TTC549 (cell line): ENCODE measurements around the gene CRB3.
A peak's percentile ranks its signal among the peaks of the same experiment; 100 is the strongest.

Source experiments
- FAIRE-seq: peaks from 2 replicates; lab custom pipeline; 2012; peaks lifted over from hg19 to GRCh38; lab: Jason Lieb, UNC

The CRB3 gene

DNA sequence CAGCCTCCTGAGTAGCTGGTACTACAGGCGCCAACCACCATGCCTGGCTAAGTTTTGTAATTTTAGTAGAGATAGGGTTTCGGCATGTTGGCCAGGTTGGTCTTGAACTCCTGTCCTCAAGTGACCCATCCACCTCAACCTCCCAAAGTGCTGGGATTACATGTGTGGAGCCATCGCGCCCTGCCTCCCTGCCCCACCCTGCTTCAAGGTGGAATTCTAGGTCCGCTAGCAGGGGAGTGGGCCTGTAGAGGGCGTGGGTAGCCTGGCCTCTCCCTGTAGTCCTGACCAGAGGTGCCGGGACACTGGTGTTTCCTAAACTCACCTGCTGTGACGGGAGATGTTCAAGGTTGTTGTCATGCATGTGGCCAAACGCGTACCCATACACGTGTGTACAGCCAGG is 30.9 kb upstream of the CRB3 start:
- no peak for FAIRE-seq

DNA sequence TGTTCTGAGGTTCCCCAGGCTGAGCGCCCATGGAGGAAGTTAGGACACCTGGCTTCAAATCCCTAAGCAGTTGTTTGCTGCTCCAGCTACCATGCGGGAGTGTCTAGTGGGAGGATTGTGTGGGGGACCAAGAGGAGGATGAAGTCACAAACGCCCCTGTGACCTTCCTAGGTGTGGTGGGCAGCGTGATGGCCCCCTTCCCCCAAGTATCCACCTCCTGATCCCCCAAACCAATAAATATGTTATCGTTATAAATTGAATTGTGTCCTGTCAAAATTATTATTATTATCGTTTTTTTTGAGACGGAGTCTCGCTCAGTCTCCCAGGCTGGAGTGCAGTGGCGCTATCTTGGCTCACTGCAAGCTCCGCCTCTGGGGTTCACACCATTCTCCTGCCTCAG is 30.4 kb upstream of the CRB3 start, which contains the start of gene SLC25A41:
TSS of gene SLC25A41 (minus strand) at position 101 of the 400 bp plus-strand sequence. CDS start at position 31, 70 bp downstream.
- FAIRE-seq = no peak

GRCh38 chr19:6439743-6440142 is 24.3 kb upstream of the CRB3 start:
- FAIRE-seq = no peak

DNA sequence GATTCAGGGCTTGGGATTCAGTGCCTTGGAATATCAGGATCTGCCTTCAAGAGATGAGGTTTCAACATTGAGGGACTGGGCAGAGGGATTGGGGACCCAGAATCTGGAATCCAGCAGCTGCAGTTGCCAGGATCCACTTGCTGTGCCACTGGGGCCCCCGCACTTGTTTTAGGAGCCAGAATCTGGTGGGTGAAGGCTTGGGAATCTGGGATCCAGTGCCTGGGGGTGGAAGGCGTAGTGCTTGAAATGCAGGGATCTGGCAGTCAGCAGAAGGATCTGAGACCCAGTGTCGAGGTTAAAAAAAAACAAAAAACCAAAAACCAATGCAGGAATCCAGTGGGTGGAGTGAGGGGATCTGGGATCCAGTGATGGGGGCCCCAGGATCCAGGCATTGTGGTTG is 23.2 kb upstream of the CRB3 start:
- FAIRE-seq = no peak

DNA sequence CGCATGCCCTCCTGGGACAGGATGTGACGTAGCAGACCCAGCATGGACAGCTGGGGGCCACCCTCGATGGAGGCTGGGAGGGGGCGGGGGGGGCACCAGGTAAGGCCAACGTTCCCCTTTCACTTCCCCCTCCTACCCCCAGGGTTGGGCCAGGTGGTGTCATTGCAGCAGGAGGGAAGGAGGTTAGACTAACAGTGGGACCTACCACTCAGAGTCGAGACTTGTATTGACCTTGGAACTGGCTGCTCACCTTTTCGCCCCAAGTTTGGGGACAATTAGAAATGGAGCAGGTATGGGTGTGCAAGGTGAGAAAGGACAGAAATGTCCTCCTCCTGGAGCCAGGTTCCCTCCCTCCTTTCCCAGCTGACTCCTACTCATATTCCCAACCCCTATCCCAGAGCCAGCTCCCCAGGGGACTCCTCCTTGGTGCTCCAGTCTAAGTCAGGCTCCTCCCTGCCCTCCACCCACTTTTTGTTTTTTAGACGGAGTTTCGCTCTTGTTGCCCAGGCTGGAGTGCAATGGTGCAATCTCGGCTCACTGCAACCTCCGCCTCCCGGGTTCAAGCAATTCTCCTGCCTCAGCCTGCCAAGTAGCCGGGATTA is 21.9 kb upstream of the CRB3 start:
- FAIRE-seq = no peak

DNA sequence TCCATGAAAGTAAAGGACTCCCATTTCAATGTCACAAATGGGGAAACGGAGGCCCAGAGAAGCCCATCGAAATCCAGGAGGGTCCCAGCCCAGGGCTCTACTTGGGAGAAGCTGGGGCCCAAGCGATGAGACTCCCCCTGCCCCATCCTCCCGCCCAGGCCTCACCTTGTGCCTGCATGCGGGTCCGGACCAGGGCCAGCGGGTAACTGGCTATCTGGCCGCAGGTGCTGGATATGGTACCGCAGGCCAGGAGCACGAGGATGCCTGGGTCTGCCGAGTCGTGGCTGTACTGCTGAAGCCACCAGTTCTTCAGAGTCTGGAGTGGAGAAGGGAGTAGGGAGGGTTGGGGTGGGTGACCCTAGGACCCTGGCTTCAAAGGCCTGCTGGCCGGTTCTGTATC is 20.1 kb upstream of the CRB3 start:
- FAIRE-seq = no peak

- FAIRE-seq = no peak
Measured at GRCh38 chr19:6446452-6446851, 17.6 kb upstream of the CRB3 start.

GRCh38 chr19:6448045-6448444 is 16.0 kb upstream of the CRB3 start:
- FAIRE-seq = no peak

DNA sequence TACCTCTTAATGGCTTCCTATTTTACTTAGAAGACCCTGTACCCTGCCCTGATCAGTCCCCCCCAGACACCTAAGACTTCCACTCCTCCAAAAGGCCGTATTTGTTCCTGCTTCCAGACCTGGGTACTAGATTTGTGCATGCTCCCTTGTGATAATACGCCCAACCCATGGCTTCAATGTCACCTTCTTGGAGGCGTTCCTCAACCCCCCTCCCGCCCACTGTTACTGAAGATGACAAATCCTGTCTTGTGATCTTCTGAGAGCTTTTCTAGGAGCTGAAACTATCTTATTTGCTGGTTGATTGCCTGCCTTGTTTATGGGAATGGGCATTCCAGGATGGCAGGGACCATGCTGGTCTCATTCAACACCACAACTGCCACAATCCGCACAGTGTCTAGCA is 13.9 kb upstream of the CRB3 start:
- no peak for FAIRE-seq

DNA sequence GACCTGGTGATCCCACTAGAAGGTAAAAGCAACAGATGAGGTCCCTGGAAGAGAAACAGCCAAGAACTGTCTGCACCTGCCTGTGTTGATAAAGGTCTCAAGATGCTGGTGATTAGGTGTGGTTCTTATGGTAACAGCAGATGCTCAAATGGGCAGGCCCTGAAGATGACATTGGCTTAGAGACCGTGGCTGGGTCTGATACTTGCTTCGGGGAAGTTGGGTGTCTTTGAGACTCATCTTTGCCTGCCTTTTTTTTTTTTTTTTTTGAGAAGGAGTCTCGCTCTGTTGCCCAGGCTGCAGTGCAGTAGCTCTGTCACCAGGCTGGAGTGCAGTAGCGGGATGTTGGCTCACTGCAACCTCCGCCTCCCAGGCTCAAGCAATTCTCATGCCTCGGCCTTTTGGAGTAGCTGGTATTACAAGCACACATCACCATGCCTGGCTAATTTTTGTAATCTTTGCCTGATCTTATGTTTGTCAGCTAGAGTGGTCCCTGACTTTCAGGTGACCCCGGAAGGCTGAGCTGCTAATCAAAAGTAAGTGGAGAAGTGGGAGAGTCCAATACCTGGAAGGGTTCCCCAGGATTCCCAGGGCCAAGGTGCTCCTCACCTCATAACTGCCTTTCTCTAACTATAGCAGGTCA is 12.4 kb upstream of the CRB3 start:
- FAIRE-seq = no peak

DNA sequence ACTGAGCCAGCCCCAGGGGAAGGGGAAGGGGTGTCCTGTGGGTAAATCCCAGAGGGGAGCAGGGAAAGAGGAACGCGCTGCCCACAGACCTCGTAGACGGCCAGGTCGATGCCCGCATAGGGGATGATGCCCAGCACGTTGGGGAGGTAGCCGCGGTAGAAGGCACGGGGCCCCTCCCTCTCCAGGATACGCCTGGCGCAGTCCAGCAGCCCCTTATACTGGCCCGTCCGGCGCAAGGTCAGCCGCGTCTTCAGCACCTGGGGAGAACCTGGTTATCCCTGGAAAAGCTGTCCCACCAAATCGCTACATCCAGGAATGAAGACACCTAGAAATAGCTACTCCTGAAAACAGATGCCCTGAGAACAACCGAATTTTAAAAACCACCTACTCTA is 11.9 kb upstream of the CRB3 start:
- no peak for FAIRE-seq

DNA sequence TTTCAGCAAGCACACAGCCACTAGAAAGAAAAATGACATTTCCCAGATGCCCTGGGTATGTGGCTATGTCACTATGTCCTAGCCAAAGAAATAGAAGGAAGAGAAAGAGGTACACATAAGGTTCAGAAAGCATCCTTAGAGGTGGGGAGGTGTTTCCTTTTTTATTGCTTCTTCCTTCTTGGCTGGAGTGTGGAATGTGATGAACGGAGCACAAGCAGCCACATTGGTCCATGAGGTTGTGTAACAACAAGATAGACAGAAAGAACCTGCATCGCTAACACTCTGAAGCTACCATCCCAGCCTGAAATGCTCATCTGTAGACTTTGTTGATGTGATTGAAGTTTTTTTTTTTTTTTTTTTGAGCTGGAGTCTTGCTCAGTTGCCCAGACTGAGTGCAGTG is 11.2 kb upstream of the CRB3 start:
- no peak for FAIRE-seq

GRCh38 chr19:6453951-6454565 is 10.0 kb upstream of the CRB3 start:
- no peak for FAIRE-seq

- no peak for FAIRE-seq
Measured at GRCh38 chr19:6455924-6456323, 8.1 kb upstream of the CRB3 start.

GRCh38 chr19:6457958-6458694 is 5.9 kb upstream of the CRB3 start:
- no peak for FAIRE-seq

DNA sequence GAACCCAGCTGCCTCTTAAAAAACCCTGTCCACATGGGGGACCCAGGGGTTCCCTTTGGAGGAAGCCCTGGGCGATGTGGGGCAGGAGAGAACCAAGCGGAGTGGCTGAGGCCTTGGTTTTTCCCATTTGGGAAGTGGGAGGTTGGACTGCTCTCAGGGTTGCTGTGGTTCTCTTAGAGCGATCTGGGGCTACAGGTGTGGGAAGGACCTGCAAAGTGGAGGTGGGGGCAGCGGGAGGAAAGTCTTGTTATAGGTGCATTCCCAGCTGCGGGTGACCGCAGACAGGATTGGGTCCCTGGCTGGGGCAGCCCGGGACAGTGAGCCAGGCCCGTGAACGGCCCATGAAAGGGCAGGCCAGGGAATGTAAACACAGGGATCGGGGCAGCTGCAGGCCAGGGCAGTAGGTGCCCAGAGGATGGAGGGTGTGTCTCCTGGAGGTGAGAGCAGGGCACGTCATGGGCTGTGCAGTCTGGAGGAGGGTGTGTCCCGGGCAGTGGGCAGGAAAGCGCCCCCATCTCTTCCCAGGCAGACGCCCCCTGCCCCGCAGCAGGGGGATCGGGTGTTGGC is 5.3 kb upstream of the CRB3 start:
- no peak for FAIRE-seq

DNA sequence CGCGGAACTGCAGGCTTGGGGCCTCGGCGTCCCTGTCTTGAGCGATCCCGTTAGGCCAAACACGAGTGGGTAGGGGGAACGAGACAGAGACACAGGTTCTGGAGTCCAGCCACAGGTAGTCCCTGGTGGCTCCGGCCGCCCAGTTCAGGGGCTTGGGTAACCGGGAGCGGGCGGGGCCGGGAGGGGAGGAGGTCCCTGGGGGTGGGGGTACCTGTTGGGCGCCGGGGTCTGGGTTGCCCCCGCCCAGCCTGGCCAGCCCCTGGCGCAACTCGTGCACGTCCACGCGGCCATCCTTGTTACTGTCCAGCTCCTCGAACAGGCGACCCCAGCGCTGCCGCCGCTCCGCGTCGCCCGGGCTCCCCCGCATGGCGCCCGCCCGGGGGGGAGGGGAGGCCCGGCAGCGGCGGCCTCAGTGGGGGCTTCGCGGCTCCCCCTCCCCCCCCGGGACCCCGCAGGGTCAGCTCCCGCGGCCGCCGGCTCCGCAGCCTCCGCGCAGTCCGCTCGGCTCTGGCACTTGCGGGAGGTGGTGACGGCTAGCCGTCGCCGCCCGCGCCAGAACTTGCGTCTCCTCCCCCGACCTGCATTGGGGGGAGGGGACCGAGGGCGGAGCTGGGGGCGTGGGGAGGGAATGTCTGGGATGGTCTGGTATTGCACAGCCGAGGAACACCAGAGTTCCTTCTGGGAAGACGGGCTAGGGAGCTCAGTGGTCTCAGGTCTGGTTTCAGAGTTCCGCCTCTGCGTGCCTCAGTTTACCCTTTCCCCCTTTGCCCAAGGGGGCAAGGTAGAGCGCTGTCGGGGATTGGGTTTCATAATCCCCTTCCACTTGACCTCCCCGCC is 4.6 kb upstream of the CRB3 start, which contains the start of gene SLC25A23:
TSS of gene SLC25A23 (minus strand) at position 531 of the 837 bp plus-strand sequence. CDS start at position 367, 164 bp downstream.
- FAIRE-seq = no peak

DNA sequence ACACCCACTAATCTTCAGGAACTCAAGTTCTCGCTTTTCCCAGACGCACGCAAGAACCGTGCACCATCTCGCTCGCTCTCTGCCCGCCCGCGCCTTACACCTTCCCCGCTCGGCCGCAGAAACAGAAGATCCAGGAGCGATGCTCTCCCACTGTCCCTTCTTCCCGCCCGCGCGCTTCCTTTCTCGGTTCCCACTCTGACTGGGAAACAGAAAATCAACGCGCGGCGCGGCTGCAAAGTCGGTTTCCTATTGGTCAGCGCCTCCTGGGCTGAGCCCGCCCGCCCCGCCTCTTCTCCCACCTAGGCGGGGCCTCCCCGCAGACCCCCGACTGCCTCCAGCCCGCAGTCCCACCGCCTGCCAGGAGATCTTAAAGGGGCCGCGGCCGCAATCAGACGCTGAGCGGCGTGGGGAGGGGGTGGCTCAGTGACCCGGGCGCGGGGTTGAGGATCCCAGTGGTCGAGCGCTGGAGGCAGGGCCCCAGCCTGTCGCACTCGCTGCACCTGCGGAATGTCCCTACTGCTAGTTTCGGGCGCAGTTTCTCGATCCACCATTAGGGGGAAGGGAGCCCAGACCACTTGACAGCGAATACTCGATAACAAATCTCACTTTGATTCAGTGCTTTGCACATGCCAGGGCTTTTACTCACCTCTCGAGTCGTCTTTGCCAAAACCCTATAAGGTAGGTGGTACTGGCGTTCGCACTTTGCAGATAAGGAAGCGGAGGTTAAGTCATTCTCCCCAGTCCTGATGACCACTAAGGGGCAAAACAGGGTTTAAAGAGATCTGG is 3.8 kb upstream of the CRB3 start:
- peak; percentile 90 for FAIRE-seq

DNA sequence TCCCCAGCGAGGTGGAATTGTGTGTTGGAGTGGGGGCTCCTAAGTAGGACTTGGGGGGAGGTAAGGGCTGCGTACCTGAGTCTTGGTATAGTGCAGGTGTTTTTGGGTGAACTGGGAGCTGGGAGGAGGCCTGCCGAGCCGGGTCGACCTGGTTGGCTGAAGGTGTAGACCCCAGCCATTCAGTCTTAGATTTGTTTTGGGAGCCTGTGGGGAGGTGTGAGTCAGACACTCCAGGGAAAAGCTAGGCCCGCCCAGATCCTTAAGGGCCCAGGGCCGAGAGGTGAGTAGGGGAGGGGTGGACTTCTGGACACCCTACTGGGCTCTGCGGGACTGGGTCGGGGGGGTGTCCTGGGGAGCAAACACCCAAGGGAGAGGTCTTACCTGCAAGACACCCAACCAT is 935 bp downstream of the CRB3 start:
- no peak for FAIRE-seq

- FAIRE-seq = no peak
Measured at GRCh38 chr19:6465663-6466062, 1.6 kb downstream of the CRB3 start.
